ENCODE measurements around the gene KIF5C. TPM values are rescaled to one million over a fixed set of nuclear protein-coding genes. Genes with fewer than 3 reads are reported as not detected.

KIF5C gene
- total and polyA plus RNA-seq, 2 experiments from 2014 or later = 45.0 to 49.1 TPM

GRCh38 chr2:149029307-149029965 is 154.4 kb downstream of the KIF5C start:
- H3K4me2 ChIP-seq = no peak overlapping the region
- peak; percentile 9 for DNase-seq (ENCODE audit: low spot score)
- Mint-ChIP-seq H3K4me3 (no peak overlapping the region), H3K9me3 (no peaks in the 10 kb centered on the region), H3K36me3 (ENCODE audit: low read depth) (no peaks in the 10 kb centered on the region), H3K27me3 (ENCODE audit: insufficient read depth, low read depth, poor library complexity) (peaks cover 5% of the 10 kb centered on the region), H3K4me1 (peaks cover 41% of the 10 kb centered on the region), H3K27ac (no peak overlapping the region)
- H3K79me2 ChIP-seq (replicated peaks; ENCODE audit: insufficient read depth) = no peaks in the 10 kb centered on the region
- no peaks in the 10 kb centered on the region for H3K36me3 ChIP-seq (ENCODE audit: insufficient read depth)
- no peaks in the 10 kb centered on the region for H3K9me2 ChIP-seq (ENCODE audit: insufficient read depth)
- no peaks in the 10 kb centered on the region for H3F3A ChIP-seq (replicated peaks; ENCODE audit: low read depth)
- TF ChIP-seq ZNF114 (CRISPR knock-in tag; IDR thresholded peaks at IDR 0.05) = no peak
- no peak for TF ChIP-seq ZNF331 (CRISPR knock-in tag; IDR thresholded peaks at IDR 0.05; ENCODE audit: low read depth)
- no peak for TF ChIP-seq EZH2phosphoT487 (IDR thresholded peaks at IDR 0.05; ENCODE audit: unreplicated experiment)
- no peak for TF ChIP-seq POLR2AphosphoS5 (IDR thresholded peaks at IDR 0.05; ENCODE audit: low read depth)
- TF ChIP-seq NANOG (IDR thresholded peaks at IDR 0.05; ENCODE audit: borderline replicate concordance) = no peak
- H3K4me3 ChIP-seq = no peak overlapping the region
- no peak; the same call in 2 of the 3 replicates for ATAC-seq
- no peaks in the 10 kb centered on the region for H4K20me1 ChIP-seq (replicated peaks; ENCODE audit: insufficient read depth)
- peaks cover 34% of the 10 kb centered on the region for H3K4me1 ChIP-seq (ENCODE audit: insufficient read depth)
- no peaks in the 10 kb centered on the region for H3K27me3 ChIP-seq (ENCODE audit: insufficient read depth)
- H2AFZ ChIP-seq = no peak overlapping the region
- no peak overlapping the region for H3K27ac ChIP-seq (ENCODE audit: low read depth)

- no peak overlapping the region for H3K4me2 ChIP-seq
- H3K36me3 ChIP-seq (ENCODE audit: insufficient read depth) = no peaks in the 10 kb centered on the region
- Mint-ChIP-seq H3K9me3 (no peaks in the 10 kb centered on the region), H3K4me3 (no peak overlapping the region), H3K27ac (no peak overlapping the region), H3K27me3 (ENCODE audit: insufficient read depth, low read depth, poor library complexity) (peaks cover 5% of the 10 kb centered on the region), H3K36me3 (ENCODE audit: low read depth) (no peaks in the 10 kb centered on the region), H3K4me1 (peaks cover 42% of the 10 kb centered on the region)
- H3K27me3 ChIP-seq (ENCODE audit: insufficient read depth) = no peaks in the 10 kb centered on the region
- DNase-seq (ENCODE audit: low spot score) = no peak
- H3F3A ChIP-seq (replicated peaks; ENCODE audit: low read depth) = no peaks in the 10 kb centered on the region
- no peak overlapping the region for H3K27ac ChIP-seq (ENCODE audit: low read depth)
- no peaks in the 10 kb centered on the region for H4K20me1 ChIP-seq (replicated peaks; ENCODE audit: insufficient read depth)
- H3K79me2 ChIP-seq (replicated peaks; ENCODE audit: insufficient read depth) = no peaks in the 10 kb centered on the region
- TF ChIP-seq CTCF (conservative IDR thresholded peaks at IDR 0.05; ENCODE audit: low read depth in 2 of 2) = no peak
- no peaks in the 10 kb centered on the region for H3K9me2 ChIP-seq (ENCODE audit: insufficient read depth)
- H2AFZ ChIP-seq = no peak overlapping the region
- no peak overlapping the region for H3K4me3 ChIP-seq
- H3K4me1 ChIP-seq (ENCODE audit: insufficient read depth) = peaks cover 34% of the 10 kb centered on the region
- no peak for ATAC-seq
Measured at GRCh38 chr2:149031396-149031795, 156.4 kb downstream of the KIF5C start.

GRCh38 chr2:149033716-149034115 is 158.7 kb downstream of the KIF5C start:
- DNase-seq (ENCODE audit: low spot score) = peak; percentile 27
- no peak overlapping the region for H3K27ac ChIP-seq (ENCODE audit: low read depth)
- no peaks in the 10 kb centered on the region for H4K20me1 ChIP-seq (replicated peaks; ENCODE audit: insufficient read depth)
- H3K27me3 ChIP-seq (ENCODE audit: insufficient read depth) = peaks cover 13% of the 10 kb centered on the region
- H3K9me2 ChIP-seq (ENCODE audit: insufficient read depth) = no peaks in the 10 kb centered on the region
- H3K4me2 ChIP-seq = no peak overlapping the region
- Mint-ChIP-seq H3K36me3 (ENCODE audit: low read depth) (no peaks in the 10 kb centered on the region), H3K27ac (no peak overlapping the region), H3K4me3 (no peak overlapping the region), H3K9me3 (no peaks in the 10 kb centered on the region), H3K27me3 (ENCODE audit: insufficient read depth, low read depth, poor library complexity) (peaks cover 10% of the 10 kb centered on the region), H3K4me1 (peaks cover 24% of the 10 kb centered on the region; the same call in 2 of the 3 replicates)
- peaks cover 12% of the 10 kb centered on the region for H3K4me1 ChIP-seq (ENCODE audit: insufficient read depth)
- H2AFZ ChIP-seq = no peak overlapping the region
- no peak for ATAC-seq
- no peaks in the 10 kb centered on the region for H3K79me2 ChIP-seq (replicated peaks; ENCODE audit: insufficient read depth)
- no peaks in the 10 kb centered on the region for H3K36me3 ChIP-seq (ENCODE audit: insufficient read depth)
- no peaks in the 10 kb centered on the region for H3F3A ChIP-seq (replicated peaks; ENCODE audit: low read depth)
- H3K4me3 ChIP-seq = no peak overlapping the region
- no peak for TF ChIP-seq EZH2phosphoT487 (IDR thresholded peaks at IDR 0.05; ENCODE audit: unreplicated experiment)
- TF ChIP-seq ZNF114 (CRISPR knock-in tag; IDR thresholded peaks at IDR 0.05) = no peak
- TF ChIP-seq ZNF331 (CRISPR knock-in tag; IDR thresholded peaks at IDR 0.05; ENCODE audit: low read depth) = no peak
- no peak for TF ChIP-seq ZNF462 (CRISPR knock-in tag; IDR thresholded peaks at IDR 0.05)

Measured in GM23338 (cell line).